ENCODE results near the gene THSD7B. TPM values are rescaled to one million over a fixed set of nuclear protein-coding genes. Genes with fewer than 3 reads are reported as not detected.
"Not testable (repeated sequence)": the region's sequence is repeated elsewhere in the genome, so short reads cannot be mapped to it uniquely, and the experiment has no call there.

The THSD7B gene
- total RNA-seq, 4 donors from 2014 or later = 0.80 to 0.83 TPM; not detected in 2

DNA sequence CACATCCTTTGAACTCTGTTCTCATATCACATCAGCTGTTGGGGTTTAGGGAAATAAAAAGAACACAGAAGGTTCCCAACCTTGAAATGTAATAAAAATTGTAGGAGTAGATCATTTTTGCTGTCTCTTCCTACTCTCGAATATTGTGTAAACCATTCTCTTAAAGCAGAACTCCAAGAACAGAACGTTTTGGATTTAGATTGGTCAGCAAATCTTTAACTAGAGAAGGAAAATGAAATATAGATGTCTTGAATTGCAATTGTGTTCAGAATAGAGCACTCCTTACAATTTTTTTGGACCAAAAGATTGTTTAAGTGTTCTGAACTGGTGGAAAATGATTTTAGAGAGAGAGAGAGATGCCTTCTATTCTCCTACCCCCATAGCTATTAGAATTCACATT is 23.9 kb upstream of the THSD7B start:
- no peak overlapping the region for H3K4me3 ChIP-seq
- no peaks in the 10 kb centered on the region for H3K36me3 ChIP-seq
- H3K9me3 ChIP-seq = no peaks in the 10 kb centered on the region
- DNase-seq = no peak
- TF ChIP-seq, protein P1, sequence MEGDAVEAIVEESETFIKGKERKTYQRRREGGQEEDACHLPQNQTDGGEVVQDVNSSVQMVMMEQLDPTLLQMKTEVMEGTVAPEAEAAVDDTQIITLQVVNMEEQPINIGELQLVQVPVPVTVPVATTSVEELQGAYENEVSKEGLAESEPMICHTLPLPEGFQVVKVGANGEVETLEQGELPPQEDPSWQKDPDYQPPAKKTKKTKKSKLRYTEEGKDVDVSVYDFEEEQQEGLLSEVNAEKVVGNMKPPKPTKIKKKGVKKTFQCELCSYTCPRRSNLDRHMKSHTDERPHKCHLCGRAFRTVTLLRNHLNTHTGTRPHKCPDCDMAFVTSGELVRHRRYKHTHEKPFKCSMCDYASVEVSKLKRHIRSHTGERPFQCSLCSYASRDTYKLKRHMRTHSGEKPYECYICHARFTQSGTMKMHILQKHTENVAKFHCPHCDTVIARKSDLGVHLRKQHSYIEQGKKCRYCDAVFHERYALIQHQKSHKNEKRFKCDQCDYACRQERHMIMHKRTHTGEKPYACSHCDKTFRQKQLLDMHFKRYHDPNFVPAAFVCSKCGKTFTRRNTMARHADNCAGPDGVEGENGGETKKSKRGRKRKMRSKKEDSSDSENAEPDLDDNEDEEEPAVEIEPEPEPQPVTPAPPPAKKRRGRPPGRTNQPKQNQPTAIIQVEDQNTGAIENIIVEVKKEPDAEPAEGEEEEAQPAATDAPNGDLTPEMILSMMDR (IDR thresholded peaks at IDR 0.05) = no peak
- no peak for TF ChIP-seq POLR2A (IDR thresholded peaks at IDR 0.05)
- H3K27ac ChIP-seq = no peak overlapping the region
- no peaks in the 10 kb centered on the region for H3K27me3 ChIP-seq
- H3K4me1 ChIP-seq = no peaks in the 10 kb centered on the region

DNA sequence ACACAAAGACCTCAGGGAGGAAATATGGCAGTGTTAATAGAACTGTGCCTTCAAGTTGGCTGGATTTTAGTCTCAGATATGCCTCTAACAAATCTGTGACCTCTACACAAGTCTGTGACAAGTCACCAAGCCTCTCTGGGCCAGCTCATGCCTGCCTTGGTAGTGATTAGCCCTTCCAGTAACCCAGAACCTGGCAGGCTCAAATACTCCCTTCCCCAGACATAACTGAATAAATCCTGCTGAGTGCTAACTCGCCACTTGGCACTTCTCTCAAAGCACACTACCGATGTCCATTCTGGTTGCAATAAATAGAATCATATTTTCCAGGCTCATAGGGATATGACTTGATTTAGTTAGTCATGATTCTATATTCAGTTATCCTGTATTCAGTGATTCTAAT is 15.3 kb upstream of the THSD7B start:
- H3K27me3 ChIP-seq = no peaks in the 10 kb centered on the region
- TF ChIP-seq POLR2A (IDR thresholded peaks at IDR 0.05) = no peak
- TF ChIP-seq, protein P1 (IDR thresholded peaks at IDR 0.05) = no peak
- no peak overlapping the region for H3K27ac ChIP-seq
- H3K9me3 ChIP-seq = no peaks in the 10 kb centered on the region
- DNase-seq = no peak
- no peaks in the 10 kb centered on the region for H3K4me1 ChIP-seq
- no peak overlapping the region for H3K4me3 ChIP-seq
- H3K36me3 ChIP-seq = no peaks in the 10 kb centered on the region

DNA sequence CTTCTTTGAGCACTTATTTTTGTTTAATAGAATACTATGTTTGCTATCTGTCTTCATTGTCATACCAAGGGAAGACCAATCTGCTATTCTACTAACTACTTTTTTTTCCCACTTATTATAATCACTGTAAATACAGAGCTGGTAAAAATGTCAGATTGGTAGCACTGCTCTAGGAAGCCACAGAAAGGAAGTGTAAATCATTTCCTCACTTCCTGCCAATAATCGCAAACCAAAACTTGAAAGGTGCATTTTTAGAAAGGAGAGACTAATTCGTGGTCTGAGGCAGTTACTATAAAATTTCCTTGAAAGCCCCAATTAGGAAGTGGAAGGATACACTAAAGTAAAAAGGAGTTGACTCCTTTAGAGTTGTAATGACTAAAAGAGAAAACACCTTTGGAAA is 13.9 kb upstream of the THSD7B start:
- no peaks in the 10 kb centered on the region for H3K27me3 ChIP-seq
- no peaks in the 10 kb centered on the region for H3K9me3 ChIP-seq
- no peak for DNase-seq
- TF ChIP-seq POLR2A (IDR thresholded peaks at IDR 0.05) = no peak
- TF ChIP-seq, protein P1 (IDR thresholded peaks at IDR 0.05) = no peak
- no peak overlapping the region for H3K27ac ChIP-seq
- no peak overlapping the region for H3K4me3 ChIP-seq
- no peaks in the 10 kb centered on the region for H3K36me3 ChIP-seq
- H3K4me1 ChIP-seq = no peaks in the 10 kb centered on the region

DNA sequence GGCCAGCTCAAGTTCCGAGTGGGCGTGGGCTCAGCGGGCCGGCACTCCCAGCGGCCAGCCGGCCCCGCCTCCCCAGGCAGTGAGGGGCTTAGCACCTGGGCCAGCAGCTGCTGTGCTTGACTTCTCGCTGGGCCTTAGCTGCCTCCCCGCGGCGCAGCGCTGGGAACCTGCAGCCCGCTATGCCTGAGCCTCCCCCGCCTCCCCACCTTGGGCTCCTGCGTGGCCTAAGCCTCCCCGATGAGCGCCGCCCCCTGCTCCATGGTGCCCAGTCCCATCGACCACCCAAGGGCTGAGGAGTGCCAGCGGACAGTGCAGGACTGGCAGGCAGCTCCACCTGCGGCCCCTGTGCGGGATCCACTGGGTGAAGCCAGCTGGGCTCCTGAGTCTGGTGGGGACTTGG is 6.8 kb upstream of the THSD7B start:
- not testable (repeated sequence) for H3K4me1 ChIP-seq, H3K36me3 ChIP-seq, H3K4me3 ChIP-seq, DNase-seq, H3K27me3 ChIP-seq, H3K27ac ChIP-seq, H3K9me3 ChIP-seq

DNA sequence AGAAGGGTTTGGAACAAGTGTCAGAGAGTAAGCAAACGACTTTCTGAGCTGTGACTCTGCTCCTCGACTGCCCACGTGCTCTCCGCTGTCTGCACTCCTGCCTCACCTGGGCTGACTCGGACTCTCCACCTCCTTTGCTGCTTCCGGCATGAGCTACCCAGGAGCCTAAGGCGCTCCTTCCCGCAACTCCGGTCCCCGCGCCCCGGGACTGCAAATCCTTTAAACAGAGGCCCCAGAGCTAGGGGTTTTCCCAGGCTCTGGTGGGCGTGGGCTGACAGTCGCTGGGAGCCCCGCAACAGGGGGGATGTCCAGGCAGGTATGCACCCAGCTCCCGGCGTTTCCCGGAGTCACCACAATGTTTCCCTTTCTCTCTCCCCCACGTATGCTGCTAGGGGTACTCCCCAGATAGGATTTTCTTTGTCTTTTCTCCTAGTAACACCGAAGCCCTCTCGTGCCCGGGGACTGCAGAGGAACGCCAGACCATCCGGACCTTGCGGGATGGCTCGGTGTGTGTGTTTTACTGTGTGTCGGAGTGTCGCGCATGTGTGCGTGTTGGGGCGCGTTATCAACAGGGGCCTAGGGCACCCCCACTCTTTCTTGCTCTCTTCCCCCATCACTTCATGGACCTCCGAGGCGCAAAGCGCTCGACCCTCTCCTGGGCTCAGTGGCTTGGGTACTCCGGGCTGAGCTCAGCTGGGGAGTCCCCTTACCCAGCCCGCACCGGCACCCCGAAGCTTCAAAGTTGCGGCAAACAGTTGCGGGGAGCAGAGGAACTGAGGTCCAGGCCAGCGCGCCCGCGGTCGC is 691 bp upstream of the THSD7B start:
- TF ChIP-seq POLR2A (IDR thresholded peaks at IDR 0.05) = no peak
- TF ChIP-seq, protein P1 (IDR thresholded peaks at IDR 0.05) = no peak
- Histone ChIP-seq H3K9me3 (no peaks in the 10 kb centered on the region), H3K27ac (no peak overlapping the region), H3K27me3 (peaks cover 0 to 4% of the 10 kb centered on the region in 2 donors), H3K4me3 (peak overlapping the region in 1 of 4 donors; percentile 48), H3K36me3 (no peaks in the 10 kb centered on the region), H3K4me1 (no peaks in the 10 kb centered on the region)
- DNase-seq = no peak

DNA sequence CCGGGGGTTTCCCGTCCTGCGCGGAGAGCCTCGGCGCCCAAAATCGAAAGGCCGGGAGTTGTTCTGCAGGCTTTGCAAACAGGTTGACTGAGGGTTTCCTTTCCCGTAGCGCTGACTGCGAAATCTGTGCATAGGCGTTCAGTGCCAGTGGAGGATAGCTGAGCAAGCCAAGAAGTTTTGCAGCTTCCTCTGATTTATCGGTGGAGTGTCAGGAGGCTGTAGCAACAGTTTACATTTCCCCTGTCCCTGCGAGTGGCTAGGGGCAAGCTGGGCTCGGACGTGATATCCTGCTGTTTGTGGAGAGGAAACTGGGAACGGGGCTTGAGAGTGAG is 694 bp downstream of the THSD7B start:
- Histone ChIP-seq H3K4me3 (peak overlapping the region in 3 of 4 donors; percentile 14 to 48 (median 23)), H3K36me3 (no peaks in the 10 kb centered on the region), H3K9me3 (no peaks in the 10 kb centered on the region), H3K27me3 (peaks cover 0 to 4% of the 10 kb centered on the region in 2 donors), H3K27ac (no peak overlapping the region), H3K4me1 (no peaks in the 10 kb centered on the region)
- DNase-seq = no peak
- TF ChIP-seq, protein P1 (IDR thresholded peaks at IDR 0.05) = no peak
- no peak for TF ChIP-seq POLR2A (IDR thresholded peaks at IDR 0.05)

All from Peyer's patch (tissue), 4 donors.